ENCODE data around the gene SFTPD.

- TF ChIP-seq POLR2A (IDR thresholded peaks at IDR 0.05; ENCODE audit: control extremely low read depth in 1 of 2, low read depth in 2 of 2, low read length in 2 of 2) (no peak), EGR1 (IDR thresholded peaks at IDR 0.05; ENCODE audit: borderline replicate concordance, low read depth, low read length) (no peak), TAF1 (IDR thresholded peaks at IDR 0.05; ENCODE audit: low read depth, low read length) (no peak), ATF3 (IDR thresholded peaks at IDR 0.05; ENCODE audit: insufficient read depth, low read depth, low read length) (no peak), BACH1 (IDR thresholded peaks at IDR 0.05; ENCODE audit: low read length) (no peak), CTCF (IDR thresholded peaks at IDR 0.05; ENCODE audit: control extremely low read depth in 1 of 3, insufficient read depth in 1 of 3, low read depth in 1 of 3, low read length in 3 of 3) (no peak), EP300 (IDR thresholded peaks at IDR 0.05; ENCODE audit: borderline replicate concordance in 1 of 2, low read depth in 2 of 2, low read length in 2 of 2) (no peak), EZH2 (IDR thresholded peaks at IDR 0.05; ENCODE audit: low read depth, low read length, severe bottlenecking) (no peak), JUND (IDR thresholded peaks at IDR 0.05; ENCODE audit: low read length) (no peak), USF2 (IDR thresholded peaks at IDR 0.05; ENCODE audit: low read length) (no peak), POLR2AphosphoS5 (IDR thresholded peaks at IDR 0.05; ENCODE audit: low read depth, low read length) (no peak), CBX5 (IDR thresholded peaks at IDR 0.05; ENCODE audit: low read depth, low read length) (no peak), PHF8 (conservative IDR thresholded peaks at IDR 0.05; ENCODE audit: low read depth, low read length) (no peak)
Measured at GRCh38 chr10:79979310-79979975, 30.5 kb upstream of the SFTPD start.
